Endometrium (tissue), 2 donors: Measurements from ENCODE around the gene ARHGAP30.
A peak's percentile ranks its signal among the peaks of the same experiment; 100 is the strongest.
"Not testable (repeated sequence)": the region's sequence is repeated elsewhere in the genome, so short reads cannot be mapped to it uniquely, and the experiment has no call there.

ENCODE experiments used
- FAIRE-seq: peaks from 2 replicates; lab custom pipeline; 2012; peaks lifted over from hg19 to GRCh38; lab: Jason Lieb, UNC
- donor health status: control.
- donor health status: control.

ARHGAP30 gene

DNA sequence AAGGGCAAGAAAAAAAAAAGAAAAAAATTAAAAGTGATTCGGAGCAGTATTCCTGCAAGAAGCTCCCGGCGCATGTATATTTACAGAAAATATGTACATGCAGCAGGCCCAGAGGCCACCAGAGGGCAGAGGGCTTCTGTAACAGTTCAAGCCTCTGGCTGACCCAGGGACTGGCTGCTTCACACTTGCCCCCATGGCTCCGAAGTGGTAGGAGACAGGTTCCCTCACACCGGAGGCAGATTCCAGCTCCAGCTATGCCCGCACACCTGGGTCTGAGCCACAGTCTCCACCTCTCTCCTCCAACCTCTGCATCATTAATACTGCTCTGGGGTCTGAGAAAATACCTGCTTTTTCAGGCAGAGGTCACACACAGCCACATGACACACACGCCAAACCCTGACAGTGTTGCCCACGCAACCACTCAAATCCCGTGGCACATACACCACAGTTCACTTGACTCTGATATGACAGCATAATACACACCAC is 2.2 kb upstream of the ARHGAP30 start:
- no peak for FAIRE-seq

DNA sequence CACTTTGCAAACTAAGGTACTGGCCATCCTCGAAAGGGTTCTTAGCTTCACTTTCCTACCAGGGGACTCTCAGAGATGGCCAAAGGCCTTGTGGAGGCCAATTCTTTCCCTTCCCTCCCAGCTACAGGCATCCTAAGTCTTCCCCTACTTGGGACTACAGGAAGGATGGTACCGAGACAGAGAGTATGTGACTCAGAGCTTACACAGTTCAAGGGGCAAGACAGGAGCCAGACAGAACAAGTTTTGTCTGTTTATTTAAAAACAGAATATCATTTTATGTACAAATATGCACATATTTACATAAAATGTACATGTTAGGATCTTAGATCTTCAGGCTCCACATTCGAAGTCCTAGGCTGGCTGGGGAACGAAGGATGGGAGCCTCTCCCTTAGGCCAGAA is 1.1 kb upstream of the ARHGAP30 start:
- no peak for FAIRE-seq

DNA sequence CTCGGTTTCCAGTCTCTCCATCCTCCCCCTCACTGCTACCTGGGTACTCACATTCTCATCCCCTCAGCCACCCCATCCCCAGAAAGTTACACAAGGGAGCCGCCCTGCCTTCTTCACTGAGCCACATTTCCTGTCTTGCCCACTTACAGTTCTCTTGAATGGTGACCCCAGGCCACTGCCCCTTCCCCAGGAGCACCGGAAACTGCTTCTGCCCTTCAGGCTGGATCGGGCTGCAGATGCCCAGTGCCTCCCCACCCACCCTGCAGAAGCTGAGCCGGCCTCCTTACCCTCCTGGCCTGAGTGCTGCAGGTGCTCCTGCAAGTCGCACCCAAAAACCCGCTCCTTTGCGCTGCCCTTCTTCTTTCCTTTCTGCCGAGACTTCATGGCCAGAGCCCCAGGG is 450 bp downstream of the ARHGAP30 start:
- no peak for FAIRE-seq

DNA sequence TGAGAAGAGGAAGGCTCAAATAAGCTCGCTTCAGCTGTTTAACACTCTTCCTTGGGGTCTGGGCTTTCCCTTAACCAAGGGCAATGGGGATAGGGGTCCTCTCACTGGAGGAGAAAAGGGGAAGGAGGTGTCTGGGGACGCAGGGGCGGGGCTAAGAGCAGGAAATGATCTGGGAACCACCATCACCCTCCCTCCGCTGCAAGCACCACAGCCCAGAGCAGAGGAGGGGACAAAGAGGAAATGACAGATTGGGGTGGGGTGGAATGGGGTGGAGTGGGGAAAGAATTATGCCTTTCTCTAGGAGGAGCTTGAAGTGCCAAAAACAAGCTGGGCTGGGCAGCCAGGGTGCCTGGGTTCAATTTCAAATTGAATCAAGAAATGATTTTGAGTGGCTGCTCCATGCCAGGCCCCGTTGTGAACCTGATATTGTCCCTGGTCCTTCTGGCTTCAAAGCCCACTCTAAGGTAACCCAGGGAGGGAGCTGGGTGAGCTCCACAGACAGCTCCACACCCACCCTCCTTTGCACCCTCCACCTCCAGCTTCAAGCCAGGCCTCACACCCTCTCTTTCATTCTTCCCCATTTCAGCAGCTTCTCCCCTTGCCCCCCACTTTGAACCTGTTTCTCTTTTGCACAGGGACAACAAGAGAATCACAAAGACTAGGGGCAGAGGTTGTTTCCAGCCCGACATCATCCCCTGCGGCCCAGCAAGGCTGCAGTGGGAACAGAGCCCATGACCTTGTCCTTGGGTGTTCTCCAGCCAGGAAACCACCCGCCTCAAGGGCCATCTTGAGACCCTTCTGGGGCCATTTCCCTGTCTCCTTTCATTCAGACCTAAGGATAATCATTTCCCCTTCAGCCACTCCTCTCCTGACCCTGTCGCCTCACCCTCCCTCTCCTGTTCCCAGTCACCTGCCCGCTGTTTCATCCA is 1.1 kb downstream of the ARHGAP30 start:
- no peak for FAIRE-seq

DNA sequence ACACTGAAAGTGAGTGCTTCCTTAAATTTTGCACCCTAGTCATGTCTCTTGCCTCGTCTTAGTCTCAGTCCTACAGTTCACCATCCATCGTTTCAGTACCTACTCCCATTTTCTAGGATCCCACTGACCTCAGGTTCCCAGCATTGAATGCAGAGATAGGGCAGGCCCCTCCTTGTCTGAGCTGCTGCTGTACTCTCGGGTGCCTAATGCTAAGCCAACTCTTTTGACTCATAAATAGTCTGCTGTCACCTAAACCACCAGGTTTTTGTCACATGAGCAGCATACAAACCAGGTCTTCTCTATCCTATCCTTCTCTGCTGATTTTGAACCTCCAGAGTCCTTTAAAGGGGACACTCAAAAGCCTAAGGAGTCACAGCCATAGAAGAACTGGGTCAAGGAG is 3.0 kb downstream of the ARHGAP30 start:
- no peak for FAIRE-seq

DNA sequence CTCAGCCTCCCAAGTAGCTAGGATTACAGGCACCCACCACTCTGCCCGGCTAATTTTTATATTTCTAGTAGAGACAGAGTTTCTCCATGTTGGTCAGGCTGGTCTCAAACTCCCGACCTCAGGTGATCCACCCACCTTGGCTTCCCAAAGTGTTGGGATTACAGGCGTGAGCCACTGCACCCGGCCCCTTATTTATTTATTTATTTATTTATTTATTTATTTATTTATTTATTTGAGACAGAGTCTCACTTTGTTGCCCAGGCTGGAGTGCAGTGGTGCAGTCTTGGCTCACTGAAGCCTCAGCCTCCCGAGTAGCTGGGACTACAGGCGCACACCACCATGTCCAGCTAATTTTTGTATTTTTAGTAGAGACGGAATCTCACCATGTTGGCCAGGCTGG is 4.0 kb downstream of the ARHGAP30 start:
- not testable (repeated sequence) for FAIRE-seq

DNA sequence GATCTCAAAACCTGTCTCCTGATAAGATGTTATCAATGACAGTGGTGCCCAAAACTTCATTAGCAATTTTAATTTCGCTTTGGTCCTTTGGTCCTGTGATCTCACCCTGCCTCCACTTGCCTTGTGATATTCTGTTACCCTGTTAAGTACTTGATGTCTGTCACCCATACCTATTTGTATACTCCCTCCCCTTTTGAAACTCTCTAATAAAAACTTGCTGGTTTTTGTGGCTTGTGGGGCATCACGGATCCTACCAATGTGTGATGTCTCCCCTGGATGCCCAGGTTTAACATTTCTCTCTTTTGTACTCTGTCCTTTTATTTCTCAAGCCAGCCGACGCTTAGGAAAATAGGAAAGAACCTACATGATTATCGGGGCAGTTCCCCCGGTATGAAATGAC is 5.8 kb downstream of the ARHGAP30 start:
- not testable (repeated sequence) for FAIRE-seq

DNA sequence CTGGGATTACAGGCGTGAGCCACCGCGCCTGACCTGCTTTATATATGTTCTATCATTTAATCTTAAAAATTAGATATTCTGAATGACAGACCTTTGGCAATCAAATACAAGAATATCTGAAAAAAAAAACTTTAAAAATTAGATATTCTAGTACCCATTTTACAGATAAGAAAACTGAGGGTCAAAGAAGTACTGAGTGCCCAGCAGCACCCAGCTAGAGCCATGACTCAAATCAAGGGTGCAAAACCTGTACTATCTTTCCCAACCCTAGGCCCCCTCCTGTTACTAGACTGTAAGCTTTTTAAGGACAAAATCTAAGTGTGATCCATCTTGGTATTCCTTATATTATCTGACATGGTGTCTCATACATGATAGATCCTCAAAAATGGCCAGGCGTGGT is 8.3 kb downstream of the ARHGAP30 start:
- no peak for FAIRE-seq

DNA sequence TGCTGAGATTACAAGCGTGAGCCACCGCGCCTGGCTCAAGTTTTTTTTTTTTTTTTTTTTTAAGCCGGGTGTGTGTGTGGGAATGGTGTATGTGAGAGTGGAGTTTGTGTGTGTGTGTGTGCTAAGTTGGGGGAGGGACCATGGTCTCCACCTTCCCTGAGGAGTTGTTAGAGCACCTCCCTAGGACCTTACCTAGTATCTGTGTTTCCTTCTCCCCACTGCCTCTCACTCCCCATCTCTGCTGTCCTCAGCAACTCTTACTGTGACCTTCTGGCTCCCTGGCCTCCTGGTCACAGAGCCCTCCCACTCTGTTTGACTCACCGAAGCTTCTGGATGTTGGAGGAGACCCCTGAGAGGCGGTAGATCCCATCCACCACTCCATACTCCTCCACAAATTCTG is 10.4 kb downstream of the ARHGAP30 start:
- no peak for FAIRE-seq

DNA sequence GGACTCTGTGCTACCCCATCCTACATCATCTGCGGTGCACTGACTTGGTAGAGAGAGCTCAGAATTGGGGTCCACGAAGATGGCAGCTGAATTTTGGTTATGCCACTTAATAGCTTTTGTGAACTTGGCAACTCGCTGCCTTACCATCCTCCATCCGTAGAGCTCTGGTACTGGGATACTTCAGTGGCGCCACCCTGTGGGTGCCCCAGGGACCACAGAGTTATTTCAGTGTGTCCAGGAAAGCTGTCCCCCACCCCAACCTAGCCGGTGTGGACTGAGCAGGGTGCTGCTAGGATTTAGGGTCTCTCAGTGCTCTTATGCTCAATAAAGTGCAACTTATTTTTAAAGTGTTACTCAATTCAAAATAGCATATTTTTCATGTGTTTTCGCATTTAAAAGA is 14.9 kb downstream of the ARHGAP30 start:
- FAIRE-seq: no peak

DNA sequence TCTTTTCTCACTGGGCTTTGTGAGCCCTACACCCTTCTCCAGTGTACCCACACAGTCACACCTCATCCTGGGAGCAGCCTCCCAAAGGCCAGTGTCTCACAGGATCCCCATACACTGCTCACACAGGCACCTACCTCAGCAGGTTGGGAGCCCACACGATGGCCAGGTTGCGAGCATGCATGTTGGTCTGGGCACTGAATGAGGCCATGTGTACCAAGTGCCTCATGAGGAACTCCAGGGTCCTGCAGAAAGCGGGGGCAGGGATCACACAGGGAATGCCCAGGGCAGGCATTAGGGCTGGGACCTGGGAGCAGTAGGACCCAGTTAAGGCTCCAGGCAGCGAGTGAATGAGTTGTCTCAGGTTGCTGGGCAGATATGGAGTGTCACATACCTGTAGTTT is 15.5 kb downstream of the ARHGAP30 start:
- FAIRE-seq: no peak

DNA sequence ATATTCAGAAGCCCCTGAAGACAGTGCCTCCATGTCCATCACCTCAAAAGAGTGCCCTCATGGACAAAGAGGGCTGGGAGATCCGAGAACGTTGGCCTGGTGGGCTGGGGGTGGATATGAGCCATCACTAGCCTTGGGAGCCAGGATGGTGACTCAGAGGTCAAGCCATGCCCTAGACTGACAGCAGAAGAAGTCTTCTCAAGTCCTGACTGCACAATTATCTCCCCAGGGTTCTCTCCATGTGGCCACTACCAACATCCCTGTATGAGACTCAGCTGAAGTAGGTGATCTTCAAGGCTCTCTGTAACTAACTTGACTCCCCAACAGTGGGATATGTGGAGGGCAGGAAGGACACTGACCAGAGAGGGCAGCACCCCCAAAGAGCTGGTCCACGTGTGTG is 16.8 kb downstream of the ARHGAP30 start:
- no peak for FAIRE-seq

DNA sequence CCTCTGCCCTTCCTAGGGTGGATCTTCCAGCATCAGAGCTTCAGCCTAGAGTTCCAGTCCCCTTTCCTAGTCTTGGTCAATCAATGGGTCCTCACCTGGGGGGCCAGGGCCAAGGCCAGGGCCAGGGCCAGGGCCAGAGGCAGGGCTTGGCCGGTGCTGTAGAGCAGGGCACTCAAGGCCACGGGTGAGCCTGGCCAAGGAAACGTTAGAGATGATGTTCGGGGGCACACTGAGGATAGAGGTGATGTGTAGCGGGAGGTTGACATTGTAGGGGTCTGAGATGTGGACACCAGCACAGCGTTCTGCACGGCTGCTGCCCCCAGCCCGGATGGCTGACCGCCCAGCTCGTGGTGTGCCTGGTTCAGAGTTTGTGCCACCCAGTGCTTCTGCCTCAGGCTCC is 18.5 kb downstream of the ARHGAP30 start:
- FAIRE-seq: no peak

DNA sequence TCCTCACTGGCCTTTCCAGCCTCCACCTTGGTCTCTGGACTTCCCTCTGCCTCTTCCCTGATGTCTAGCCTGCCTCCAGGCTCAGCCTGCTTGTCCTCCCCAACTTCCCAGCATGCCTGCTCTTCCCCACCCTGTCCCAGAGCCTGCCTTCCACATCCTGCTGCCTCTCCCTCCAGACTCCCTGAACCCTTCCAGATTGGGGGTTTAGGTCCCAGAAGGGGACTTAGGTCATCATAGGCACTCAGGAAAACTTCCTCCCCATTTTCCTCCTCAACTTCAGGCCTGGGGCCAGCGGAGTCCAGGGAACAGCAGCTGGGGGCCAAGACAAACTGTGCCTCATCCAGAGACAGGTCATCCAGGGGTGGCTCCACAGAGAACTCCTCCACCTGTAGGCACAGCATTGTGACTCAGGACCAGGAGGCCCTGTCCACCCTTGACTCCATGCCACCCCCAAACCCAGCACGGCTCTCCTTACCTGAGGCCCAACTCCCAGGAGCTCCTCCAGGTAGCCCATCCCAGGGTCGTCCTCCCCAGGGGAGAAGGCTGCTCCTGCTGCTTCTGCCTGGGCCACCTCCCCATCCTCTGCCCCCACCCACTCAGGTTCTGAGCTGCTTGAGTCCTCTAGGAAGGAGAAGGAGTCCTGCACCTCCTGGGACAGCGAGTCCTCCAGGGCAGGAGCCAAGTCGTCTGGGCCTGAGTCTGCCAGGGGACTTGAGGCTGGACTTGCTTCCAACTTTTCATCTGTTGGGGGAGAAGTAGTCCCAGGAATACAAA is 20.6 kb downstream of the ARHGAP30 start:
- no peak for FAIRE-seq

DNA sequence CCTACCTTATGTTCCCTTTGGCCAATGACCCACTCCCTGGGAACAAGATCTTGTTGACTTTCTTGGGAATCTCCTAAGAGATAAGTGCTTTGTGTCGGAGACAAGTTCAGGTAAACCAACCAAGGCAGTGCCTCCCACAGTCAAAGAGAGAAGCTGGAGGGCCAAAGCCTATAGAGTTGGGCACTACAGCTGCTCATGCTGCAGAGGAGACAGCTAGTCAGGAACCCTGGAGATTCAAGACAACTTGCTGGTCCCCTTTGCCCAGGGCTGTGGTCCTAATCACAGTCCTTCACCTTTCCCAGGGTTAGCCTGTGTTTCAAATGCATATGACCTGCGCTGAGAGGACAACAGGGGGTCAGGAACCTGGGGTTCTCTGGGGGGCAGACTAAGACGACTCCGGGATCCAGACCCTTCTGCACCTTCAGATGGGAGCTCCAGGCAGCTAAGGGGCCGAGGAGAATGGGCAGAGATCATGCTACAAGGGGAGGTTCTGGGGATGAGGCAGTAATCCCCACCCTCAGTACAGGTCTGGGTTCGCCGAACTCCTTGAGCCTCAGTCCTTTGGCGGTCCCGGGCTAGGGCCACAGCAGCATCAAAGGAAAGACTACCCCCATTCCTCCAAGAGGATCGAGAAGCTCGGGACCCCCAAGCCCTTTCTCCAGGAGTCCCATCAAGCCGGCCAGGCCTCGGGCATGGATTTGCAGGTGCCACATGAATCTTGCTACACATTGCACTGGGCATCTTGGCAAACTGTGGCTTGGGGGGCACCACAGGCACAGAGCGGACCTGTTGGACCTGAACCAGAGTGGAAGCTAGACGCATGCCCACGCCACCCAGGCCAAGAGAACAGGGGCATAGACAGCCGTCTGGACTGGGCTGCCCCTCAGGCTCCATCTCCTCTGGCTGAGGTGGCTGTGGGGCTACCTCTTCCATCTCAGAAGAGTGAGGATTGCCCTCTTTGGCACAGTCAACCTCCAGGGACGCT is 22.0 kb downstream of the ARHGAP30 start:
- FAIRE-seq: no peak

DNA sequence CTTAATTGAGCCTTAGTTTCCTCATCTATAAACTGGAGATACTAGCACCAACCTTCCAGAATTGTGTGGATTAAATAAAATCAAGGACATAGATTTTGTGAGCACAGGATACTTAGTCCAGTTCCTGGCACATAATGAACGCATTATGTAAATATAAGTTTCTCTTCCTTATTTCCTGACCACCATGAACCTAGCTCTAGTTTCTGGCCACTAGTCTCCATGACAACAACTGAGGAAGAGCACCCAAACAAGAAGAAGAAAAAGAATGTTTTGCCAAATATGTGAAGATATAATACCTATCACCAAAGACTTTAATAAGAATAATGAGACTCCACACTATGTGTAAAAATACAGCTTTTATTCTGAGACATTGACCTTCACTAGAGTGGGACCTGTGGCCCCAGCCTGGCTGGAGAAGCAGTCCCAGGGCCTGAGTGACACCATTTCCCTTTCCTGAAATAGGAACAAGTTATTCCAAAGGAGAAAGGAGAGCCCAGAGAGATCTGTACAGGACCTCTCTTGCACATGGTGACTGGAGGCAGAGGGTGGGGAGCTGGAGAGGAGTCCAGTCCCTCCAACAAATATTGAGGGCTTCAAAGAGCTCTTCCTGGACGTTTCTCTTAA is 23.0 kb downstream of the ARHGAP30 start:
- FAIRE-seq: no peak

DNA sequence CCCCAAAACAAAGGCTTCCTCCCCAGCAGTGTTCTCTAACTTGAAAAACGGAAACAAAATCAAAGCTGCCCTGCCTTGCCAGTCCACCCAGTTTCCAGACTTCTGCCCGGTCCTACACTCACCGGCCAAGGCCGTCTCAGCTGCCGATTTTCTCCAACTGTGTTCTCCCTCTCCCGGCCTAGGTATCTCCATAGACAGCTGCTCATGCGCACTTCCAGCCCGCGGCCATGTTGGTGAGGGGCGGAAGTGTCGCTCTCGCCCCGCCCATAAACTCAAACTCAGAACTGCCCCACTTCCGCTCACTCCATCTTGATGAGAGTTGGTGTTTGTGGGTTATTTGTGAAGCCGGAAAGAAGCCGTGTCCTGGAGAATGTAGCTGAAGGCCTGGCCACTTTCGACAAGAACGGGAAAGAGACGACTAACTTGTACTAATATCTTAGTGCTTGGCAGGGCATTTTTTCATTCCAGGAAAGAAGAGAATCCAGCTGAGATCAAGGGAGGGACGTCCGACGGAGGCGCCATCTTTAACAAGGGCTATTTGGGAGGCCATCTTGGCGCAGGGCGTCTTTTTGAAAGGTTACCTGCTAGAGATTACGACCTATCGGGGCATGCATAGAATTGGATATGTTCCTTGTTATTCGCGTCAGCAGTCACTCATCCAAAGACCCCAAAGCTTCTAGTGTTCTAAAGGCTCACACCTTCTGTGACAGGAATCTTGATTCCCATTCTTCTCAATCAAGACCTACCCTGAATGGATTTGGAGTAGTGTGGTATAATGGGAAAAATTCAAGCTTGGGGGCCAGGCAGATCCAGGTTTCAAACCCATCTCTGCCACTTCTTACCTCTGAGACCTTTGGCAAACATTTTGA is 23.7 kb downstream of the ARHGAP30 start, which contains the start of gene USF1:
USF1 (minus strand) TSS at position 242 of the 869 bp plus-strand sequence. CDS start 2,702 bp downstream, outside the sequence.
- peak; percentile 86 for FAIRE-seq

DNA sequence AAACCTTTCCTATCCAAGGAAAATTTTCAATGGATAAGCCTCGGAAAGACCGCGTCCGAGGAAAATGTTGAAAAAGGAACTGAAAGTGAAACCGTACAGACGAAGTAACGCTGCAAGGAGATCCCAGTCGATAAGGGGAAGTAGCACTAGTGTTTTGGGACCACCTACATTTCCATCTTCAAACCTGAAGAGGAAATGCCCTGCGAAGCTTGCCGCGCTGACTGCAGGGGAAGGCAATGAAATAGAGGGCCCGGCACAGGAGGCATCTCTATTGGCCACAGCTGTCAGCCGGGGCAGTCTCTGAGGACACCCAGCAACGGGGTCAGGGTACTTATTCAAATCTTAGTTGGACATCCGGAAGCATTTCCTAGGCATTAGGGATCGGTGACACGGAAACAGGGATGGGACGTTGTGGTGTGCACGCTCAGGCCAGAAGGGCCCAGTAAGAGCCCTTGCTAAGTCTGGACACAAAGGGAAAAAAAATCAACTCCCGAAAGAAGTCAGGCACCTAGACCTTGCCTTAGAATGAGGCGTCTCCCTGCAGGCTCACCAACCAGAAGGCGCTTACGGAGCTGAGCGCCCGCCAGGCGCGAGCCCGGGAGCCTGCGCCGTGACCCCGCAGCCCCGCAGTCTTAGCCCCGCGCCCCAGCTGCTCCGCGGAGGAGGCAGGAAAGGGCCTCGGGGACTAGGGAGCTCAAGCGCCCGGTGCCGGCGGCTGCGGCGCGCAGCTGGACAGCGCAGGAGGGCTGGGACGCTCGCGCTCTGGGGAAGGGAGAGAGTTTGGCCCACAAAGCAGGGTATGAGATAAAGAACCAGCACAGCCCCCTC is 24.6 kb downstream of the ARHGAP30 start:
- no peak for FAIRE-seq

DNA sequence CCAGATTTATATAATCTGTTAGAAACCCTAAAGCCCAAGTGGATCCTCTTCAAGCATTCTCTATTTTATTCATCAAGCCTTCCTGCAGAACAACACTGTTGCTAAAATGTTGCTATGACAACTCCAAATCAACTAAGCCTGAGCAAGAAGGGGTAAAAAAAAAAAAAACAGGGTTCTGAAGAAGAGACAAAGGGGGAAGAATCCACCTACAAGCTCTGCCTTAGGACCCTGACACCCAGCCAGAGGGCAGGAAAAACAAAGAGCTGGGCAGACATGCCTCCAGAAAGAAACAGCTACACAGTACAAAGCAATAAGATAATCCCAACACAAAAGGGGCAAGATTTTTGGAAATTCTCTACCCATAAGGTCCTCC is 25.2 kb downstream of the ARHGAP30 start:
- no peak for FAIRE-seq

DNA sequence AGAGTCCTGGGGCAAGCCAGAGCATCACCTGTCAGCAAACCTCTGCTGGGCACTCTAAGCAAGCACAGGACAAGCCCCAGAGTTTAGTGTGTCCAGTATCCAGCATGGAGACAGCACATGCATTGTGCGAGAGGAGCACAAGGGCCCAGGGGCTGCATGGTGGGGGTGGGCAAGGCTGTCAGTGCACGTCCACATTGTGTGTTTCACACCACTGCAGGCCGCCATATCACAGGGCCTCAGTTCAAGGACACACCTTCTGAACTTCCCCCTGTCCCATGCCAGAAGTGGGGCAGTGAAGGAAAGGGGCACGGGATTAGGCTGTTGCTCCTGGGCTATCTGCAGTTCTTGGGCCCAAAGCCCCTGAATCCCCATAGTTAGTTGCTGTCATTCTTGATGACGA is 30.1 kb downstream of the ARHGAP30 start:
- no peak for FAIRE-seq
